Testis (tissue), 2 donors: ENCODE results near the gene GLG1.

Experiments used
- POLR2A ChIP-seq: fragments of 450-650 bp; IDR thresholded peaks from one replicate; pipeline ENCODE4 v1.6.1; 2017; ENCODE audit warnings: antibody characterized with exemption, mild to moderate bottlenecking, moderate library complexity
- TF ChIP-seq, protein P1 (sequence below), 3 experiments: fragments of 450-650 bp in 2 of 3; fragments of 200-600 bp in 1 of 3; sonication (generic) in 1 of 3; IDR thresholded peaks; one replicate each; pipeline ENCODE4 v1.5.1; 2016 to 2019; ENCODE audit warnings: antibody characterized with exemption in 3 of 3, mild to moderate bottlenecking in 2 of 3, moderate library complexity in 1 of 3

- no peak for TF ChIP-seq POLR2A
- TF ChIP-seq, protein P1, sequence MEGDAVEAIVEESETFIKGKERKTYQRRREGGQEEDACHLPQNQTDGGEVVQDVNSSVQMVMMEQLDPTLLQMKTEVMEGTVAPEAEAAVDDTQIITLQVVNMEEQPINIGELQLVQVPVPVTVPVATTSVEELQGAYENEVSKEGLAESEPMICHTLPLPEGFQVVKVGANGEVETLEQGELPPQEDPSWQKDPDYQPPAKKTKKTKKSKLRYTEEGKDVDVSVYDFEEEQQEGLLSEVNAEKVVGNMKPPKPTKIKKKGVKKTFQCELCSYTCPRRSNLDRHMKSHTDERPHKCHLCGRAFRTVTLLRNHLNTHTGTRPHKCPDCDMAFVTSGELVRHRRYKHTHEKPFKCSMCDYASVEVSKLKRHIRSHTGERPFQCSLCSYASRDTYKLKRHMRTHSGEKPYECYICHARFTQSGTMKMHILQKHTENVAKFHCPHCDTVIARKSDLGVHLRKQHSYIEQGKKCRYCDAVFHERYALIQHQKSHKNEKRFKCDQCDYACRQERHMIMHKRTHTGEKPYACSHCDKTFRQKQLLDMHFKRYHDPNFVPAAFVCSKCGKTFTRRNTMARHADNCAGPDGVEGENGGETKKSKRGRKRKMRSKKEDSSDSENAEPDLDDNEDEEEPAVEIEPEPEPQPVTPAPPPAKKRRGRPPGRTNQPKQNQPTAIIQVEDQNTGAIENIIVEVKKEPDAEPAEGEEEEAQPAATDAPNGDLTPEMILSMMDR (IDR thresholded peaks at IDR 0.05): no peak
Measured at GRCh38 chr16:74477226-74477625, 129.7 kb downstream of the GLG1 start.
